CD14-positive monocyte (primary cell): ENCODE results near the gene CFAP57. TPM values are rescaled to one million over a fixed set of nuclear protein-coding genes. Genes with fewer than 3 reads are reported as not detected.

Experiments used
- DNase-seq, 3 donors: peaks; one replicate each; pipeline ENCODE4 v3.0.0-alpha.2; 2011 to 2022
- H2AFZ ChIP-seq: 2 replicates; pipeline ENCODE4 v1.6.0; 2012; ENCODE audit warnings: mild to moderate bottlenecking, low read depth, low read length, inconsistent platforms; ENCODE audit not compliant: insufficient read depth, poor library complexity, severe bottlenecking
- H3K27ac ChIP-seq, 2 donors: 1 replicate in 1 of 2; 2 replicates in 1 of 2; pipeline ENCODE4 v1.5.1; 2012 to 2013; ENCODE audit warnings: low read length in 2 of 2, control low read depth in 1 of 2, inconsistent platforms in 1 of 2, low read depth in 1 of 2, mild to moderate bottlenecking in 1 of 2
- H3K27me3 ChIP-seq, 2 donors: one replicate each; pipeline versions ENCODE4 v1.6.0 to v1.6.1; 2011 to 2013; ENCODE audit warnings: low read length in 2 of 2; ENCODE audit not compliant: control insufficient read depth in 2 of 2, insufficient read depth in 2 of 2
- H3K36me3 ChIP-seq, 2 donors: replicated peaks in 1 of 2; 1 replicate in 1 of 2; 2 replicates in 1 of 2; pipeline versions ENCODE4 v1.5.1 to v1.6.1; 2012 to 2013; ENCODE audit warnings: low read length in 2 of 2, control low read depth in 1 of 2, inconsistent platforms in 1 of 2, mild to moderate bottlenecking in 1 of 2; ENCODE audit not compliant: insufficient read depth in 2 of 2, control insufficient read depth in 1 of 2
- H3K4me1 ChIP-seq, 2 donors: 1 replicate in 1 of 2; 2 replicates in 1 of 2; pipeline versions ENCODE4 v1.5.1 to v1.6.1; 2012 to 2013; ENCODE audit warnings: low read length in 2 of 2, control low read depth in 1 of 2, inconsistent platforms in 1 of 2, mild to moderate bottlenecking in 1 of 2, moderate library complexity in 1 of 2; ENCODE audit not compliant: insufficient read depth in 2 of 2, control insufficient read depth in 1 of 2
- H3K4me2 ChIP-seq: replicated peaks from 2 replicates; pipeline ENCODE3; 2012; ENCODE audit warnings: low read length, moderate library complexity, mild to moderate bottlenecking; ENCODE audit not compliant: poor library complexity, severe bottlenecking; ENCODE audit errors: extremely low read depth
- H3K4me3 ChIP-seq, 3 experiments: fragments of 200-600 bp in 1 of 3; sonication (generic) in 1 of 3; replicated peaks in 1 of 3; 1 replicate in 2 of 3; 2 replicates in 1 of 3; pipeline ENCODE4 v1.5.1; 2011 to 2013; ENCODE audit warnings: low read length in 3 of 3, mild to moderate bottlenecking in 3 of 3, control low read depth in 2 of 3, low read depth in 2 of 3, inconsistent platforms in 1 of 3, moderate library complexity in 1 of 3
- H3K79me2 ChIP-seq: 2 replicates; pipeline ENCODE4 v1.6.0; 2012; ENCODE audit warnings: mild to moderate bottlenecking, control low read depth, inconsistent platforms, low read length, moderate library complexity; ENCODE audit not compliant: insufficient read depth
- H3K9ac ChIP-seq: 2 replicates; pipeline ENCODE4 v1.6.0; 2017; ENCODE audit warnings: low read length, mild to moderate bottlenecking; ENCODE audit not compliant: insufficient read depth, poor library complexity, severe bottlenecking
- H3K9me3 ChIP-seq, 2 donors: replicated peaks in 1 of 2; 1 replicate in 1 of 2; 2 replicates in 1 of 2; pipeline versions ENCODE4 v1.5.1 to v1.6.1; 2012 to 2013; ENCODE audit warnings: low read length in 2 of 2, control low read depth in 1 of 2; ENCODE audit not compliant: control insufficient read depth in 1 of 2, insufficient read depth in 1 of 2
- H4K20me1 ChIP-seq: 2 replicates; pipeline ENCODE4 v1.6.0; 2012; ENCODE audit warnings: mild to moderate bottlenecking, low read length, control low read depth, moderate library complexity; ENCODE audit not compliant: insufficient read depth
- H3K27ac Mint-ChIP-seq, 7 donors: one replicate each; pipeline ENCODE4 v1.8.0; 2020; ENCODE audit warnings: mild to moderate bottlenecking in 7 of 7, mixed read lengths in 7 of 7, moderate library complexity in 6 of 7, inconsistent platforms in 2 of 7
- H3K27me3 Mint-ChIP-seq, 3 donors: one replicate each; pipeline ENCODE4 v1.8.0; 2021 to 2022; ENCODE audit warnings: low read depth in 3 of 3, mild to moderate bottlenecking in 3 of 3, mixed read lengths in 3 of 3, moderate library complexity in 3 of 3, inconsistent platforms in 1 of 3
- H3K36me3 Mint-ChIP-seq, 2 donors: one replicate each; pipeline ENCODE4 v1.8.0; 2020; ENCODE audit warnings: mixed read lengths in 2 of 2, inconsistent platforms in 1 of 2, mild to moderate bottlenecking in 1 of 2
- H3K4me1 Mint-ChIP-seq: one replicate; pipeline ENCODE4 v1.8.0; 2020; ENCODE audit warnings: mild to moderate bottlenecking, mixed read lengths
- H3K4me3 Mint-ChIP-seq, 2 donors: one replicate each; pipeline ENCODE4 v1.8.0; 2020; ENCODE audit warnings: mild to moderate bottlenecking in 2 of 2, mixed read lengths in 2 of 2, moderate library complexity in 1 of 2
- H3K9me3 Mint-ChIP-seq, 7 donors: one replicate each; pipeline ENCODE4 v1.8.0; 2020 to 2022; ENCODE audit warnings: mixed read lengths in 7 of 7, mild to moderate bottlenecking in 6 of 7, moderate library complexity in 6 of 7, inconsistent platforms in 2 of 7
- CTCF ChIP-seq: fragments of 200-600 bp; IDR thresholded peaks from one replicate; pipeline ENCODE4 v1.8.0; 2022; ENCODE audit warnings: antibody characterized with exemption, mild to moderate bottlenecking
- WGBS: methylation state at CpG from one replicate; pipeline ENCODE4 v1.1.5; 2013; ENCODE audit warnings: missing lambda C conversion rate; ENCODE audit not compliant: insufficient coverage; 5-methylcytosine and 5-hydroxymethylcytosine counted together
- intact Hi-C, 2 donors: fragments of 100-400 bp; cut with micrococcal nuclease; formaldehyde crosslinking; loops; one replicate each; pipeline versions ENCODE4 v1.15.0 to v1.15.1; 2023
- polyA plus RNA-seq, 3 donors: library from polyadenylated mRNA; depleted of rRNA in 1 of 3; unstranded in 2 of 3; stranded (reverse) in 1 of 3; fragments of 300-500 nt in 2 of 3; fragments of >200 nt in 1 of 3; fragmentation: Illumina TruSeq in 2 of 3; gene quantifications; 1 replicate in 2 of 3; 2 replicates in 1 of 3; pipeline ENCODE4 v1.2.3, GENCODE V29; 2012 to 2021

CFAP57 gene
- polyA plus RNA-seq, 3 donors, result 0.01 to 0.05 TPM; not detected in 1

GRCh38 chr1:43272576-43273571, 100.7 kb downstream of the CFAP57 start:
- H3K27me3 Mint-ChIP-seq, result peaks cover 3 to 13% (median 7%) of the 10 kb centered on the region in 3 donors
- Histone ChIP-seq H3K9ac (no peak overlapping the region), H3K4me1 (peaks cover 18 to 22% of the 10 kb centered on the region in 2 donors), H3K36me3 (no peaks in the 10 kb centered on the region), H3K9me3 (no peaks in the 10 kb centered on the region), H3K27me3 (no peaks in the 10 kb centered on the region), H4K20me1 (no peaks in the 10 kb centered on the region), H3K27ac (no peak overlapping the region), H2AFZ (no peak overlapping the region), H3K79me2 (no peaks in the 10 kb centered on the region), H3K4me3 (no peak overlapping the region), H3K4me2 (no peak overlapping the region)
- no peak for TF ChIP-seq CTCF
- H3K9me3 Mint-ChIP-seq, result peaks cover 0 to 6% (median 3%) of the 10 kb centered on the region in 7 donors
- H3K4me3 Mint-ChIP-seq, result no peak overlapping the region
- WGBS, result 98% methylated on average over 41 of the region's 46 CpGs
- no peak for DNase-seq
- H3K36me3 Mint-ChIP-seq, result no peaks in the 10 kb centered on the region
- intact Hi-C loops, result no loop called here
- H3K27ac Mint-ChIP-seq, result peak overlapping the region in 1 of 7 donors; percentile 58
- peaks cover 26% of the 10 kb centered on the region for H3K4me1 Mint-ChIP-seq

GRCh38 chr1:43273708-43274107, 101.6 kb downstream of the CFAP57 start:
- Histone ChIP-seq H3K9me3 (no peaks in the 10 kb centered on the region), H4K20me1 (no peaks in the 10 kb centered on the region), H3K4me1 (peaks cover 18 to 22% of the 10 kb centered on the region in 2 donors), H3K4me2 (no peak overlapping the region), H3K9ac (no peak overlapping the region), H3K27me3 (no peaks in the 10 kb centered on the region), H3K36me3 (no peaks in the 10 kb centered on the region), H3K27ac (no peak overlapping the region), H3K79me2 (no peaks in the 10 kb centered on the region), H2AFZ (peak overlapping the region; percentile 88), H3K4me3 (no peak overlapping the region)
- Mint-ChIP-seq H3K27me3 (peaks cover 3 to 13% (median 5%) of the 10 kb centered on the region in 3 donors), H3K27ac (no peak overlapping the region), H3K9me3 (peaks cover 0 to 6% (median 3%) of the 10 kb centered on the region in 7 donors), H3K4me1 (peaks cover 26% of the 10 kb centered on the region), H3K4me3 (no peak overlapping the region), H3K36me3 (no peaks in the 10 kb centered on the region)
- WGBS, result 78% methylated on average over 1 of the region's 7 CpGs
- intact Hi-C loops, result no loop called here
- no peak for DNase-seq
- TF ChIP-seq CTCF, result no peak
